Choroid plexus epithelial cell (primary cell): Measurements from ENCODE around the gene GGTA1.

Experiments used
- DNase-seq: peaks from one replicate; pipeline ENCODE4 v3.0.0-alpha.2; 2010; ENCODE audit warnings: low read depth
- H3K4me3 ChIP-seq: 2 replicates; pipeline ENCODE4 v1.5.1; 2011; ENCODE audit warnings: low read depth, mild to moderate bottlenecking, control low read depth, low read length, moderate library complexity
- CTCF ChIP-seq: conservative IDR thresholded peaks from 2 replicates; pipeline ENCODE4 v1.5.1; 2011; ENCODE audit warnings: low read depth, mild to moderate bottlenecking, control low read depth, inconsistent platforms, low read length, moderate library complexity

The GGTA1 gene

GRCh38 chr9:121489344-121489743 lies 10.3 kb downstream of the GGTA1 start:
- no peak overlapping the region for H3K4me3 ChIP-seq
- no peak for DNase-seq
- TF ChIP-seq CTCF = no peak

DNA sequence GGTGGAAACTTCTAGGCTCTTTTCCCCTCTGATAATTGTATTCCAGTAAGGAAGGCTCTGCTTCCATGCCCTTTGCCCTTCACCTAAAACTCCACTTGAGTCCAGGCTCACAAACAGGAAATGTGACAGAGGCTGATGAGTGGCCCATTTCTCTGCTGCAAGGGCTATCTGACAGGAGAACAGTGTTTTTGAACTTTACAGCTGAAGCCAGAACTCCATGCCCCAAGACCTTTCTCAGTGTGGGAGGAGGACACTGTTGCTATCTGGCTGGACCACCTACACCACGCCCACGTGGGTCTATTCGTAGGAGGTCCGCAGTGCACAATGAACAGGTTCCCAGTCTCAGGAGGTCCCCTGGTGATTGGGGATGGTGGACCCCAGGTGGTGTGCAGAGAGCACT lies 13.6 kb downstream of the GGTA1 start:
- no peak overlapping the region for H3K4me3 ChIP-seq
- no peak for TF ChIP-seq CTCF
- no peak for DNase-seq

GRCh38 chr9:121485623-121486022 lies 14.0 kb downstream of the GGTA1 start:
- no peak for DNase-seq
- H3K4me3 ChIP-seq = no peak overlapping the region

GRCh38 chr9:121484651-121485446 lies 14.8 kb downstream of the GGTA1 start:
- no peak for DNase-seq
- no peak for TF ChIP-seq CTCF
- no peak overlapping the region for H3K4me3 ChIP-seq

More at GRCh38 chr9:121485623-121486022, 14.0 kb downstream of the GGTA1 start:
- TF ChIP-seq CTCF = no peak

DNA sequence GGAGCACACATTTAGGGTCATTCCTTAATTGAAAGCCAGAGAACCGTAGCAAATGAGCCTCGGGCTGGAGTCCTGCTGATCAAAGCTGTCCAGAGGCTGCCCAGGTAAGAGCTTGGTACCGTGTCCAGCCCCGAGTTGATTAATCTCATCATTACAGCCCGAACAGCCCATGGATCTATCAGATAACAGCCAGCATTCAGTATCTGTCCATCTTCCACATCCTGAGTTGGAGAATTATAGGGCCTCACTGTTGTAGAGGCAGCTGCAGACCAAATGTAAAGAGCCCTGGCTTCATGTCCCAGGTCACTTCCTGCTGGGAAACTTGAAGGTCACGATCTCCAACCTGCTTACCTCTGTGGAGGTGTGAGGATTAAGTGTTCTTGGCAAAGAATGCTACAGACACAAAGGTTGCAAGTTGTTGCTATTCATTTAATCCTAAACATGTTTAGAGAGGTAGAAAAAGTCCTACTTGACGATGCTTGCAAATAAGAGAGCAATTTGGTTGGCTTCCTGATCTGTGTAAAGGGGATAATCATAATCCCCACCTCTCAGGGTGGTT lies 16.1 kb downstream of the GGTA1 start:
- H3K4me3 ChIP-seq = no peak overlapping the region
- no peak for DNase-seq
- TF ChIP-seq CTCF = no peak

DNA sequence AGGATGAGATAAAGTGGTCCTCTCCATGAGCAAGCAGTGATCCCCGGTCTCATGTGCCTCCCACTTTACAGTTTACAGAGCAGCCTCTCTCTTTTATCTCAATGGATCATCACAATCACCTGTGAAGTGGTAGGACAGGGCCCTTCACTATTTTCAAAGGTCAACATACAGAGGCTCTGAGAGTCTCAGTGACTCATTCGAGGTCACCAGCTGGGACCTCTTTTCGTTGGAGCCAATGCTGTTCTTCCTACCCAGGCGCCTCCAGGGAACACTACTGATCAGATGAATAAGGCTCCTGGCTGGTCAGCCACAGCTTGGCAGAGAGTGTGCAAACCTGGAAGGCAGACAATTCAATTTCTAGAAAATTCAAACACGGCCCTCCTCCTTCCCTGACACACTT lies 16.6 kb downstream of the GGTA1 start:
- DNase-seq = peak; percentile 18
- H3K4me3 ChIP-seq = no peak overlapping the region

More for the DNA sequence above, 16.6 kb downstream of the GGTA1 start:
- no peak for TF ChIP-seq CTCF
